Ascending aorta (tissue), 2 donors: ENCODE measurements around the gene SDK1. TPM values are rescaled to one million over a fixed set of nuclear protein-coding genes. Genes with fewer than 3 reads are reported as not detected.

ENCODE experiments used
- DNase-seq, 2 donors: peaks; one replicate each; pipeline ENCODE4 v3.0.0-alpha.2; 2019; ENCODE audit warnings: low spot score in 2 of 2
- H3K27ac ChIP-seq, 2 donors: fragments of 200-600 bp; sonication (generic); one replicate each; pipeline ENCODE4 v1.5.1; 2016 to 2017; ENCODE audit warnings: mild to moderate bottlenecking in 1 of 2
- H3K27me3 ChIP-seq: fragments of 200-600 bp; sonication (generic); one replicate; pipeline ENCODE4 v1.5.1; 2017
- H3K36me3 ChIP-seq, 2 donors: fragments of 200-600 bp; sonication (generic); one replicate each; pipeline ENCODE4 v1.5.1; 2016
- H3K4me1 ChIP-seq, 2 donors: fragments of 200-600 bp; sonication (generic); one replicate each; pipeline ENCODE4 v1.5.1; 2016 to 2017; ENCODE audit warnings: mild to moderate bottlenecking in 1 of 2
- H3K4me3 ChIP-seq, 2 donors: fragments of 200-600 bp; sonication (generic); one replicate each; pipeline ENCODE4 v1.5.1; 2016 to 2017; ENCODE audit warnings: mild to moderate bottlenecking in 1 of 2
- H3K9me3 ChIP-seq, 2 donors: fragments of 200-600 bp; sonication (generic); one replicate each; pipeline ENCODE4 v1.5.1; 2016
- CTCF ChIP-seq, 3 experiments: fragments of 200-600 bp in 2 of 3; fragments of 450-650 bp in 1 of 3; sonication (generic) in 2 of 3; IDR thresholded peaks; one replicate each; pipeline ENCODE4 v1.5.1; 2016 to 2019; ENCODE audit warnings: antibody characterized with exemption in 3 of 3, mild to moderate bottlenecking in 1 of 3, moderate library complexity in 1 of 3
- intact Hi-C: fragments of 100-400 bp; cut with DNase I; formaldehyde crosslinking; loops from one replicate; pipeline ENCODE4 v1.15.1; 2023
- total RNA-seq: library from RNA; depleted of rRNA; stranded (reverse); fragments of >200 nt; gene quantifications from one replicate; pipeline ENCODE4 v1.1.0, GENCODE V29; 2016

SDK1 gene
- total RNA-seq, 1 donor from 2014 or later = 13.3 TPM

DNA sequence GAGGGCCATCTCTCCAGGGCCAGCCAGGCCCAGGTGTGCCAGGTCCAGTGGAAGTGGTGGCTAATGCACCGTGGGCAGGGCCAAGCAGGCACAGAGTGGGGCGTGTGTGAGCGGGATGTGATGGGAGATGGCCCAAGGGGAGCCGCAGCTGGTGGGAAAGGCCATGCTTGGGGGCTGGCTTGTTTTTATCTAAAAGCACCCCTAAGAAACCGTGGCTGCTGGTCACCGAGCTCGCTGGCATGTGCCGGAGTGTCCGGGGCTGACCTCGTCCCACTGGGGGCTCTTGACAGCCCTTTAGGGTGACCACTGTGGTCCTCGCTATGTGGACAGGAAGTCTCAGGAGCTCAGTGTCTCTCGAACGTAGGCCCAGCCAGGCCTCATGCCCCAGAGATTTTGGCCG, 798.6 kb downstream of the SDK1 start:
- no peak overlapping the region for H3K27ac ChIP-seq
- TF ChIP-seq CTCF (IDR thresholded peaks at IDR 0.05) = no peak
- intact Hi-C loops = no loop called here
- no peaks in the 10 kb centered on the region for H3K4me1 ChIP-seq
- H3K9me3 ChIP-seq = no peaks in the 10 kb centered on the region
- no peaks in the 10 kb centered on the region for H3K36me3 ChIP-seq
- no peak for DNase-seq
- no peak overlapping the region for H3K4me3 ChIP-seq
- H3K27me3 ChIP-seq = no peaks in the 10 kb centered on the region

DNA sequence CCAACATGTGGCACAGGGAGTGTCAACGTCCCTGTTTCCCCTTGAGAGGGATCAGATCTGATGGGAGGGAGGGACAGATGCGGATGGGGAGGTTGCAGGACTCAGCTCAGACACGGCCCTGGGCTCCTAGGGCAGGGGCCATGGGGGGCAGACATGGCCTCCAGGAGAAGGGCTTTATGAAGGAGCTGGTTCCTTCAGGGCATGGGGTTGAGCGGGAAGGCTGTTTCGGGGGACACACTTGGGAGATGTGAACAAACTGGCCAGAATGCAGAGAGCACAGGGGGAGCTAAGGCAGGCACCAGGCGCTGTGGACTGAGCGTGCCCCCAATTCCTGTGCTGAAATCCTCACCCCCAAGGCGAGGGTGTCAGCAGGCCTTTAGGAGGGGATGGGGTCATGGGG, 799.1 kb downstream of the SDK1 start:
- no peak overlapping the region for H3K27ac ChIP-seq

DNA sequence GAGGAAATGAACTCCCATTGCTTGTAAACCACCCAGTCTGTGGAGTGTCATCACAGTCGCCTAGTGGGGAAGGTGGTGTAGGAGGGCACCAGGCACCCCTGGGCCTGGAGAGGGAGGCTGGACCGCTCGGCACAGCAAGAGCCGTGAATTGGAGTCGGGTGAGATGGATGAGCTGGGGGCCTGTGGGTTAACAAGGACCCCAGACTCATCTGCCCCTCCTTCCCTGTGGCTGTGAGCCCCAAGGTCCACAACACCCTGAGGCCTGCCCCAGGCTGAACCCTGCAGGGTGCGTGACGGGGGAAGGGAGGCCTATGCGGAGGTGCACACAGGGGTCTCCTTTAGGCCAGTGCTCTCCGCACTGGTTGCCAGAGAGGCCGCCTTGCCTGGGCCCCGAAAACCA, 799.6 kb downstream of the SDK1 start:
- TF ChIP-seq CTCF (IDR thresholded peaks at IDR 0.05) = no peak
- Histone ChIP-seq H3K36me3 (no peaks in the 10 kb centered on the region), H3K27me3 (no peaks in the 10 kb centered on the region), H3K4me3 (no peak overlapping the region), H3K27ac (no peak overlapping the region), H3K4me1 (no peaks in the 10 kb centered on the region), H3K9me3 (no peaks in the 10 kb centered on the region)
- DNase-seq = no peak
- intact Hi-C loops = no loop called here

More for the DNA sequence above, 799.1 kb downstream of the SDK1 start:
- Histone ChIP-seq H3K4me3 (no peak overlapping the region), H3K36me3 (no peaks in the 10 kb centered on the region), H3K9me3 (no peaks in the 10 kb centered on the region), H3K4me1 (no peaks in the 10 kb centered on the region), H3K27me3 (no peaks in the 10 kb centered on the region)
- no peak for TF ChIP-seq CTCF (IDR thresholded peaks at IDR 0.05)
- intact Hi-C loops = no loop called here
- no peak for DNase-seq

- no peak for TF ChIP-seq CTCF (IDR thresholded peaks at IDR 0.05)
- intact Hi-C loops = no loop called here
- Histone ChIP-seq H3K36me3 (no peaks in the 10 kb centered on the region), H3K27ac (no peak overlapping the region), H3K4me3 (no peak overlapping the region), H3K4me1 (no peaks in the 10 kb centered on the region), H3K9me3 (no peaks in the 10 kb centered on the region), H3K27me3 (no peaks in the 10 kb centered on the region)
- DNase-seq = no peak
Measured at GRCh38 chr7:4102231-4102841, 801.3 kb downstream of the SDK1 start.

DNA sequence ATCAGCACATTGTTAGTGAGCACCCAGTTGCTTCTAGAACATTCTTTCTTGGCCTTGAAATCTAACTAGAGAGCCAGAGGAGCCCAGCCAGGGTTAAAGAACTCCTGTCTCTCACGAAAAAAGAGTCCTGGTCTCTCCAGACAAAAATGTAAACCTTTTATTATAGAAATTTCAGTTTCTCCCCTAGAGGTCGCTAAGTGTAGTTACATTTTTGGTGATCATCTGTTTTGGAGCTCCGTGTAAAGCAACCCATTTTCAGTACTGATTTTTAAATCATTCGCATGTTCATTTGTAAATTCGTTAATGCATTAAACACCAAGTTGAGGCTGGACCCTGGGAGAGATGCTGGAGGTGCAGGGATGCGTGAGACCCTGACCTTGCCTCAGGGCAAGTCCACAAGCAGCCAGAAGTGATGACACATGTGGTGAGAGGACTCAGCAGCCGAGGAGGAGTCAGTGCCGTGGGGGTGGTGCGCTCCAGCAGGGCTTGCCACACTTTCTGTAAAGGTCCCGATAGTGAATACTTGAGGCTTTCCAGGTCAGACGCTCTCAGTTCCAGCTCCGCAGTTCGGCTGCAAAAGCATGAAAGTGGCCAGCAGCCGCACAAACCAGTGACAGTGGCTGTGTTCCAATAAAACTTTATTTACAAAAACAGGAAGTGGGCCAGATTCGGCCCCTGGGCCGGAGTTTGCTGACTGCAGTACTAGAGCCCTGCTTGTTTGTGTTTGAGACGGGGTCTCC, 802.5 kb downstream of the SDK1 start:
- Histone ChIP-seq H3K27ac (no peak overlapping the region), H3K4me3 (no peak overlapping the region), H3K27me3 (no peaks in the 10 kb centered on the region), H3K9me3 (no peaks in the 10 kb centered on the region), H3K4me1 (no peaks in the 10 kb centered on the region), H3K36me3 (no peaks in the 10 kb centered on the region)
- no peak for TF ChIP-seq CTCF (IDR thresholded peaks at IDR 0.05)
- no peak for DNase-seq
- intact Hi-C loops = no loop called here
